Measurements from ENCODE around the gene WSCD1.

DNA sequence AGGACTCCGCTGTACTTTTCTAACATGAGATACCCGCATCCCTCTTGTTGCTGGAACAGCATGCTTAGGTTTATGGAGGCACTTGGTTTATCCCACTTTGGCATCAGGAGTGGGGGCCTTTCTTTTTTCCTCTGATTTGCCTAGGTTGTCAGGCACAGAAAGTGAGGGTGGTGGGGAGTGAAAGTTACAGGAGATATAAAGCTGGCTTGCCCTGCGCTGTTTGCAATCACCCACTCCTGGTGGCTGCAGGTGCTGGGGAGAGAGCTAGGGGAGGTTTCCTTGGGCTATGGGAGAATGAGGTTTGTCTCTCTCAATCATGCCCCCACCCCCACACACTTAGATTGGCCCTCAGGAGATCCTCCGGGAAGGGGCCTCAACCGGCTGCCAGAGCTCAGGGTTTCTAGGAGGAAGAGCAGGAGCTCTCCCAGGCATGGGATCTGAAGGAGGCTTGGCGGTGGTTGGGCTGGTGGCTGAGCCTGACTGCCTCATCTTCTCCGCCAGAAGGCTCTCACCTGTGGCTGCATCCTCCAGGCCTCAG, 1.4 kb downstream of the WSCD1 start:
- TF ChIP-seq POLR2AphosphoS5 (IDR thresholded peaks at IDR 0.05; ENCODE audit: borderline replicate concordance, low read depth, low read length) (no peak), EZH2 (IDR thresholded peaks at IDR 0.05) (no peak), FOXP2 (optimal IDR thresholded peaks at IDR 0.05; ENCODE audit: control extremely low read depth, extremely low read length, insufficient read depth) (no peak)
